Stimulated activated CD8-positive, alpha-beta memory T cell treated with anti-CD3 and anti-CD28 coated beads, Interleukin-2, amount 100 ng/mL, for 48 hours (primary cell): Measurements from ENCODE around the gene SLF1.

Experiments
- DNase-seq, 2 donors: peaks; one replicate each; pipeline ENCODE4 v3.0.0-alpha.2; 2020; ENCODE audit warnings: low read depth in 2 of 2

The SLF1 gene

DNA sequence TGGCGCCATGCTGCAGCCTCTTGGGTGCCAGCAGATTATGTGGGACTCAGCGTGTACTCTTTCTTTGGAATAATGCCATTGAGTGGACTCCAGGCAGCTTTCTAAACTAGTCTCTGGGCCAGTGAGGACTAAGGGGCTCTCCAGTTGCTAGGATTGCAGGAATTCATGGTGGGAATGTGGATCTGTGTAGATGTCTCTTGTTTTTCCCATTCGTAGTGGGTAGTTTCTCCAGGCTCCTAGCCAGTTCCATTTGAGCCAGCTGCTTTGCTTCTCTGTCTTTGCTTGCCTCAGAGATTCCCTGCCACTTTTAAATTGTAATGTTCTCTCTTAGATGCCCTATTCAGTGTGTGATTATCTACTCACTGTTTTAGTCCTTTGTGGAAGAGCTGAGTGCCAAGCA is 42.6 kb downstream of the SLF1 start:
- no peak for DNase-seq

DNA sequence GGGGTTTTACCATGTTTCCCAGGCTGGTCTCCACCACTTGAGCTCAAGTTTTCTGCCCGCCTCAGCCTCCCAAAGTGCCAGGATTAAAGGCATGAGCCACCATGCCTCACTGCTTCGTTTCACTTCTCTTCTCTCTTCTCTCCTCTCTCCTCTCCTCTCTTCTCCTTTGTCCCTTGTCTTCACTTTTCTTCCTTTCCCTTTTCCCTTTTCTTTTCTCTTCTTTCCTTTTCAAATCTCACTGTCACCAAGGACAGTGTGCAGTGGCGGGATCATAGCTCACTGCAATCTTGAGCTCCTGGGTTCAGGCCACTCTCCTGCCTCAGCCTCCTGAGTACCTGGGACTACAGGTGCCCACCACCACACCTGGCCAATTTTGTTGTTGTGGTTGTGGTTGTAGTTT is 49.5 kb downstream of the SLF1 start:
- DNase-seq: no peak

DNA sequence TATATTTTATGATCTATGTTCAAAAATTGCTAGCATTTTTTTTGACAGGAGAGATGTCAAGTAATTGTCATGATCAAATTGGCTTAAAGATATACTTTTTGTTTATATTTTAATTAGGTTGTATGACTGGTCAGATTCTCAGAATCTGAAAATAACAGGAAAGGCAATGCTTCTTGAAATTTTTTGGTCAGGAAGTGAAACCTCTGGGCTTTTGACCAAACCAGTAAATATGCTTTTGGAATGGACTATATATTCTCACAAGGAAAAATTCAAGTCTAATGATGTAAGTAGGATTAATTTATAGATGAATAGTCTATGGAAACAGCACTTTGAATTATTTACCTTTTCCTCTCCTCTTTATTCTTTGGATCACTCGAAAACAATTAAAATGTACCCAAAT is 52.3 kb downstream of the SLF1 start:
- no peak for DNase-seq

DNA sequence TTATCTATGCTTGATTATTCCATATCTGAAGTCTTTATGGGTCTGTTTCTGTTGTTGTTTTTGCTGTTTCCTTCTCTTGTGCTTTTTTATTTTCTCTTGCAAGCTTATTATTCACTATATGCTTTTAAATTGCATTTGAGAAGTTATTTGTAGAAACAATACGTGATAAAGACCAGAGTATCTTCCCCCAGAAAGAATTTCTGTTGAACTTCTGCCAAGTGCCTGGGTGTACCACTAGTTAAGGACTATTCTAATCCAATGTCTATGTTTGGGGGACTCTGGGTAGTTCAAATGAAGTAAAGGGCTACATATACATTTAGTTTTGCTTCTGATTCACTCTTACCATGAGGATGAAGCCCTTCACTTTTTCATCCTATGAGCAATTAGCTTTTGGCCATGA is 54.3 kb downstream of the SLF1 start:
- no peak for DNase-seq

DNA sequence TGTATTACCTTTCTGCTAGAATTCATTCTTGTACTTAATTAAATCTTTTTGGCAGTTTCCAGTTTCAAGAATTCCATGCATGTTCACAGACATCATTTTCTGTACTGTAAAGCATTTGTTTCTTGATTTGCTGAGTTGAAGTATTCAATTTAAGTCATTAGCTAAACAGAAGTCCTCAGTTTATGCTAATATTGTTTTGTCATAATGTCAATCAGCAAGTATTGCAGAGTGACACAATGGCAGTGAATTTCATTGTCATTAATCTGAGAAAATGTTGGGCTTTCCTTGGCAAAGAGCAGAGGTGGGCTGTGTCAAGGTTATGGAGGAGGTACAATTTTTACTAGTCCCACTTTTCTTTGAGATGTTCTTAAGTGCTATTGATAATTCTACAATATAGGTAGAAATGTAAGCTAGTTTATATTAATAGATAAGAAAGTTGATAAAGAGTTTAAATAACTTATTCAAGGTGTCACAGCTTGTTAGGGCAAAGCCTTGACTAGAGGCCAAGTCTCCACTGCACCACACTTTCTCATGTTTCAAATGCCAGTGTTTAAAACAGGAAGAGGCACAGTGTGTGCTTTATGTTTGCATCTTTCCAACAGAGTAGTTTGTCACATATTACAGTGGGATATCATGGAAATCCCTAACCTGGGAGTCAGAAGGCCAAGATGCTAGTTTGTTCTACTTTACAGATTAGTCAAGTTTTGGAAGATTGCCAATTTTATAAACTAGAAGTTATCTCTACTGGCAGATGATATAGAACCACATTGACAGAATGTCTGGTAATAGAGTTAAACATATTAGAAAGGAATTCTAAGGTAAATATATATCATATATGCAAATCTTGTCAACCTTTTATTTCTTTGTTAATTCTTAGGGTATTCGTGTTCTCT is 56.3 kb downstream of the SLF1 start:
- no peak for DNase-seq

DNA sequence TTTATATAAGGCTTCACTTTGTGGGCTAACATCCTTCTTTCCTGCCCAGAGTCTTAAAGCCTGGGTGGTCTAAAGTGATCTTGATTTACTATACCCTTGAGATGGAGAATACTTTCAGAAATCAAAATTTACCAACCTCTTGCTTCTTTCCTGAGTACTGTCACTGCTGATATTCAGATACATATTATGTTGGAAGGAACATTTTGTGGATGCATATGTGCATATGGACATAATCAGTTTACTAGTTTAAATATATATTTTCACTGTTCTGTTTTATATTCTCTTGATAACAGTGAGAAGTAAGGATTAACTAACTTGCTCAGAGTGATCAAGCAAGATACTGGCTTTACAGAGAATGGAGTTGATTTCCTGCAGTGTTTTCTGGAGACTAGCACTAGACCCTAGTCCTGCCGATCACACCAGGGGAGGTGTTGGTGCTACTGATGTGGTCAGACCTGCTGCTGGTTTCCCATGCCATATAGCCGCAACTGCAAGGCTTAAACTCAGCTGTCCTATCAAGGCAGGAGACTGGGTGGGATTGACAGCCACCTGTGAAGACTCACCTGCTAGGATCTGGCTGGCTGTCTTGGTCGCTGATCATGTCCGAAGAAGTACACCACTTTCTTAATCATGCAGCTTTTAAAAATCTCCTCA is 57.6 kb downstream of the SLF1 start:
- no peak for DNase-seq

DNA sequence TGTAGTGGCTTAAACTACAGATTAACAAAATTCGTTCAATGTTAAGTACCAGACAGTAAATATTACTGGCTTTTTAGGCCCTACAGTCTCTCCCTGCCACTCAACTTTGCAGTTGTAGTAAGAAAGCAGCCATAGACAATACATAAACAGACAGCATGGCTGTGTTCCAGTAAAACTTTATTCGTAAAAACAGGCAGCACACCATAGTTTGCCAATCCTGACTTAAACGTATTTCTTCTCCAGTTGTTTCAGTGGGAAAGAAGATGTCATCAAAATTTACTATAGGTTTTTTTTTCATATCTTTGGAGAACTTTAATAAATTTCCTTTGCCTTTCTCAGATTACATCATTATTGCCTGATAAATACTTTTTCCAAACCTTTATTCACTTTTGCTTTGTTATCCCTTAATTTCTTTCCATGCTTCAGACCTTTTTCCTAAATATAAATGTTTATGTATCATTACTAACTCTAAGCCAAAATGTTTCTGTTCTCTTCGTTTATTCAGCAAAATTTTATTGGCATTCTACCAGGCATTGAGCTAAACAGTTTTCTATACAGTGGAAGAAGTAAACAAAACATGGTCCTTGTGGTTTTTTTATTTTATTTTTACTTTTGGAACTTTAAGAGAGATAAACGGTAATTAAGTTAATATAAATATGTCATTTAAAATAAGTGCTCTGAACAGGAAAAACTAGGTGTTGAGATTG is 64.5 kb downstream of the SLF1 start:
- no peak for DNase-seq

DNA sequence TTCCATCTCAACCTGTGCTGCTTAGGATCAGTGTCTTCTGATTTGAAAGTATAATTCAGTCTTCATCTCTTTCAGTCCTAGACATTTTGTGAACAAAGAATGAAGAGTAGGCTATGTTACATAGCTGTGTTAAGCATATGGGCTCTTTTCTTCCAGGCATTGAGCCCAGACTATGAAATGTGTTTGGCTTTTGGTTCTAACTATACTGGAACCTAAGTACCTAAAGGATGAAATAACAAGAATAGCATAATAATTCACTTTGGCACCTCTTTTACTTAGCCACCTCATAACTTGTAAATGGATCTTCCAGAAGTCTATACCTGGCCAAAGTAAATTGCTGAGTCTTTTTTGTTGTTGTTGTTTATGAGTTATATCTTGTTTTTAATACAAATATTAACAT is 71.4 kb downstream of the SLF1 start:
- no peak for DNase-seq

DNA sequence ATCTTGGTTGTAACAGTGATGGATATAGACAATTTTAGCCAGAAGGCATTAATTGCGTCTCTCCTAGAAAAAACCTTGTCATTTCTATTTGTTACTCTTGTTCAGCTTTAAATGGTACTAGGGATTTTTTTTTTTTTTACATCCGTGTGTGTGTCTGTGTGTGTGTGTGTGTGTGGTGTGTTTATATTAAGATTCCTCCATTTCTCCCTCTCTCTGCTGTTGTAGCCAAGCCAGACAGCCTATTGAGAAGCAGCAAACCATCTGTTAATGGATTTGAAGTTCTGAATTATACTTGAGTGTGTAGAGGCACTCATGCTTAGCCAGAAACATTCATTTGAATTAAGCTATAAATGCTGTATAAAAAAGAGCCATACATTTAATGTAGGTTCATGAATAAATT is 72.3 kb downstream of the SLF1 start:
- DNase-seq: no peak

DNA sequence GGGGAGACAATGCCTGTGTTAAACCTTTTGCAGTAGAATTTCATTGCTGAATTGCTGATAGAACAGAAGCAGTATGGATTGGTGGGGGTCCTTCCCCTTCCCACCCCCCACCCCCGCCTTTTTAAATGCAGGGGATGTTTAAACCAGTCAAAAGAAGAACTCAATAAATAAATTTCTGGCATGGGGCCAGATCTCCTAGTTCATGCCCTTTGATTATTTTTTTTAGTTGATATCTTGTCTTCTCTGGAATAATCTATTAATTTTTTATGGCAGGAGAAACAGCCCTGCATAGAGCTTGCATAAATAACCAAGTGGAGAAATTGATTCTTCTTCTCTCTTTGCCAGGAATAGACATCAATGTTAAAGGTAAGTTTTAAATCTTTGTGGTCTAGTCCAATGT is 72.8 kb downstream of the SLF1 start:
- no peak for DNase-seq

DNA sequence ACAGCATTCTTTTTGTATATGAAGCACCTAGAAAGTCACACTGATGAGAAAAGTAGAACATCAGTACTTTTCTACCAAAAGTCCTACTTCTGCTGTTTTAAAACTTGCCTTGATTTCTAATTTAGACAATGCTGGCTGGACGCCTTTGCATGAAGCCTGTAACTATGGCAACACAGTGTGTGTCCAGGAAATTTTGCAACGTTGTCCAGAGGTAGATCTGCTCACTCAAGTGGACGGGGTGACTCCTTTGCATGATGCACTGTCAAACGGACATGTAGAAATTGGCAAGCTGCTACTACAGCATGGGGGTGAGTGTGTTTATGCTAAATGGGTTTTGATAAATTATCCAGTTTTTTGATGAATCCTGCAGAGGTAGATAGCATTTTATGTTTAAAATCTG is 73.5 kb downstream of the SLF1 start:
- DNase-seq: no peak

DNA sequence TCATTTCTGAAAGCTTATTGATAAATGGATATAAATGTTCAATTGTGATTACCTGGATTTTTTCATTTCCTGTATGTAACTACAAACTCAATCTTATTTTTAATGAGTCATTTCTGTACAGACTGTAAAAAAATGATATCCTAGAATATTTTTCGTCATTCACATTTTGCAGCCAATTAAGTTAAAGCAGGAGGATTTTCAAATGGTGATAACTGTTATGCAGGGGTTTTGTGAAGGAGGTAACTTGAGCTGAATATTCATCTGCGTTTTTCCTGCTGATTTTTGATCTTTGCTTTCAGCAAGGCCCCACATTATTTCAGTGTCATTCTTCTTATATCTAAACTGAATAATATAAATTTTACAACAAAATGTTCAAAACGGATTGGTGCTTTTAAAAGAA is 74.1 kb downstream of the SLF1 start:
- no peak for DNase-seq

DNA sequence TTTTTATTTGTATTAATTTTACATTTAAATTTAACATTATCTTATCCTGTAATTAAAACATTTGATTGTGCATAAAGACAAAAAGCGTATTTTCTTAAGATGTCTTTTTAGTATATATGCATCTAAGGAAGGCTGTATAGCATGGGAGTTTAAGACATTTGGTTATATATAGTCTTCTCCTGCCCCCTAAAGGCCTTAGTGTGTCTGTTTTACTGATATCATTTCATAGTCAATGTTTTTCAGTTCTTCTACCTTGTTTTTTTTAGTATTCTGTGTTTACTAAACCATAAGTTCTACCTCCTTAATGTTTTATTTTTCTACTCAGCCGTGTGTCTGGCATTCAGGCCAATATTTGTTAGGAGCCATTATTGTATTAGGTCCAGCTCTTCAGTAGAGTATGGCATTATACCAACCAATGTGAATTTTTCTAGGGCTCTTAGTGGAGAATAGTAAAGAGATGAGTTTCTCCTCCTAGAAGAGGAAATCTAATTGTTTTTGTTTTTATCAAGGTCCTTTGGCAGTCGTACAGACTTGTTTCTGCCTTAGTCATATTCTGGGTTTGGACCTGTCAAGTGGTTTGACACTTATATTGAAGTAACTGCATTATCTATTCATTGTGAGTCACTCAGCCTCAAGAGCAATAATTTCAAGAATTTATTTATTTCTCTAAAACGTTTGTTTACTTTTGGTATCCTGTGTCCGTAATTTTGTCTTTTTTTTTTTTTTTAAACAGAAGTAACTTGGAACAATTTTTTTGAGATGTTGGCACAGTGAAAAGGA is 74.8 kb downstream of the SLF1 start:
- no peak for DNase-seq

DNA sequence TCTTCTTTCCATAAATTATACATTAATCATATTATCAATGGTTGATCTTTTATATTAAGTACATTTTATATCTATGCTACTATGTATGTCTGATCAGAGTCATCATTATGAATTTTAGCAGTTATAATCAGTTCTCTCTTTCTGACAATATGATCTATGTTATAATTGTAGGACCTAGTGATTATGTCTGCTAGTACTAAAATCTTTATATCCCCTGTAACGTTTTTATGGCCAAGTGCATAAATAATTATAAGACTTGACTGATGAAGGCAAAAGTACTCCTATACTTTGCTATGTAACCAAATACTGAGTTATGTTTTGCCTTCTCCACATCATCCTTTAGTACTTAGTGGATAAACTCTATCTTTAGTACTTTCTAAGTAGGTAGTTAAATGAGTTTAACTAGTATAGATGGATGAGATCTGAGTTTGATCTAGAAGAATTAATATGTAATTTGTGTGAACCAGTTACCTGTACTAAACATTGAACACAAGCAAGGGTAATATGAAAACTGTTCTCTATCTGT is 75.4 kb downstream of the SLF1 start:
- DNase-seq: no peak

DNA sequence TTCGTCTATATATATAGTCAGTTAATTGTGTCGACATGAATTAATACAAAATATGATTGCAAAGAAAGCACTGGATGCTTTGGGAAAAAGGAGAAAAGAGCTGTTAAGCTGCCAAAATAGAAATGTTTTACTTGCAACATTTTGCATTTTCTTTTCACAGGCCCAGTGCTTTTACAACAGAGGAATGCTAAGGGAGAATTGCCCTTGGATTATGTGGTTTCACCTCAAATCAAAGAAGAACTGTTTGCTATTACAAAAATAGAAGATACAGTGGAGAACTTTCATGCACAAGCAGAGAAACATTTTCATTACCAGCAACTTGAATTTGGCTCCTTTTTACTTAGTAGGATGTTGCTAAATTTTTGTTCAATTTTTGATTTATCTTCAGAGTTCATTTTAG is 76.2 kb downstream of the SLF1 start:
- no peak for DNase-seq

DNA sequence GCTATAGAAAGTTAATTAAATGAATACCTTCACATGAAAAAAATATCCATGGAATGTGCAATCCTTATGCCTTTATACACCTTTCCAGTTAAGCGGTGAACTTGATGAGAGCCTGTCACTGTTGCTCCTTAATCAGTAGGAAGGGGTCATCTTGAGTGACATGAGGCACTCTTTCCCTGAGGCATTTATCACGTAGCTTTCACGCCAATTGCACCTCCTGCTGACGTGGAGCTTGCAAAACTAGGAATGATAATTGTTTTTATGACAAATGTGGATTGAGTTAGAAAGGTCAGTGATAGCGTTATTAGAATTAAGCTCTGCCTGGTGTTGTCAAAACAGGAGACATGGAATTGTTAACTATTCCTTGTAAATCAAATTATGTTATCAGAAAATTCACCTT is 79.7 kb downstream of the SLF1 start:
- DNase-seq: no peak

DNA sequence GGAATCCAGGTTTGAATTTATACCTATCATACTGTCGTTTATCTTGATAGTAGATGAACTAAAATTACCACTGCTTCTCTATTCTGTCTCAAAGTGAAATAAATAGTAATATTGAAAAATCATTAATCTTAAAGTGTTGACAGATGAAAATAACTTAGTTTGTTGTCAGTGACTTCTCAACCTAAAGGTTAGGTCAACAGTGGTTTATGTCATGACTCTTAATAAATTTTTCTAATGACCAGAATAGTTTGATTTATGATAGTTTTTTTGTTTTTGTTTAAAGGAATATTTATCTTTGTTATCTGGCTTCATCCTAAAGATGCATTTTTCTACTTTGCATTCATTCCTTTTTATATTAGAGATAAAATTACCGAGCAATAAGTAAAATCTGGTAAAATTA is 81.1 kb downstream of the SLF1 start:
- DNase-seq: no peak

DNA sequence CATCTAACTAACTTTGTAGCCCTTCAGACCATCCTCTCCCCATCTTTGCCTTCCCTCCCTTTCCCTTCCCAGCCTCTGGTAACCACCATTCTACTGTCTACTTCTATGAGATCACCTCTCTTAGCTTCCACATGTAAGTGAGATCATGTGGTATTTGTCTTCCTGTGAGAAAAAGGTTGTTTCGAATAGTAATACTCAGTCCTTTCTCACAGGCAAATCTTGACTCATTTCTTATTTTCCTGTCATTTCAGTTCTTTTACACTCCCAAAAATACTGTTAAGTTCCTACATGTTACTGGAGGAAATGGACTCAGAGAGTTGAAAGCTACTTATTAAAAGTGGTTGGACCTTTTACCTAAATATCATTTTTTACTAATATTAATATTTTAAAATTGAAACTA is 82.1 kb downstream of the SLF1 start:
- no peak for DNase-seq

DNA sequence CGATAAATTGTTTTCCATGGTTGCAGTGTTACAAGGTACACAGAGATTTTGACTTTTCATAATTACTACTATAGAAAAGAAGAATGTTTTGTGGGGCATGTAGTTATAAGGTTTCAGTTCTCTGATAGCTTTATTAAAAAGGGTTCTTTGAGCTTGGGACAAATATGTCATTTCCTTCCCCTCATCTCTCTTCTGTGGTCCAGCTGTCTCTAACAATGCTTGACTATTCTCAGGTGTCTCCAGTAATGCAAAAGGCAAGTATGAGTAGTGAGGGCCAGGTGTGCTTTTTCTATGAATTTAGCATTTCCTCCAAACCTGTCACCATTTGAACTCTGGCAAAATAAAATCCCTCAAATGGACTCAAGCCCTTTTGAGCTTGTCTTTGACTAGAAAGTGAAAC is 84.3 kb downstream of the SLF1 start:
- DNase-seq: no peak

DNA sequence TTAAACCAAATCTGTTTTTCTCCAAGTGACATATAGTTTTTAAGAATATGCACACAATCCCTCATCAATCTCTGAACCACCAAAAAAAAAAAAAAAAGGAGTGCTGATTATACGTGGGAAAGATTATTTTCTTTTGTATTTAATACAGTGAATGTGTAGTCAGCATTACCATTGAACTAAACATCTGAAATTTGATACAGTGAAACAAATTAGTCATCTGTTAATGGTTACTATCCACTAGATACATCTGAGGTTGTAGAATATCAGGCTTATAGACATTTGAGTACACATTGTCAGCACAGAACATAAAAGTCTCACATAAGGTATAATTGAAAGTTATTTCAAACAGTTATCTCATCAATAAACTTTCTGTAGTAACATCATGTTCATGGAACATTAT is 87.0 kb downstream of the SLF1 start:
- DNase-seq: no peak

DNA sequence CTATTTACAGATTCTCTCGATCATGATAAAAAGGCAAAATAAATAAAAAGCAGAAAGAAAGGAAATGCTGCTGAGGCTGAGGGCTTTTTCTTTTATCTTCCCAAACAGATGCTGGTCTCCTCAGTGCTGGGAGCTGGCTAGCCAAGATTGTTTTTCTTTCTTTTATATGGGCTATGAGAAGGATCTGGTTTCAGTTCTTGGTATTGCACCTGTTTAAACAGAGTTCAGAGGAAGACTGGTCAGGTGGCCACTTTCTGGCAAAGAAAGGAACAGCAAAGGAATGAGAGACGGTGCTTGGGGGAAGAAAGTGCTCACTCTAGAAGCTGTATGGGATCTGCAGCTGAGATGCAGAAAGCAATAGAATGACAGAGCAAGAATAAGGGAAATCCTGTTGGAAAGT is 88.9 kb downstream of the SLF1 start:
- no peak for DNase-seq

DNA sequence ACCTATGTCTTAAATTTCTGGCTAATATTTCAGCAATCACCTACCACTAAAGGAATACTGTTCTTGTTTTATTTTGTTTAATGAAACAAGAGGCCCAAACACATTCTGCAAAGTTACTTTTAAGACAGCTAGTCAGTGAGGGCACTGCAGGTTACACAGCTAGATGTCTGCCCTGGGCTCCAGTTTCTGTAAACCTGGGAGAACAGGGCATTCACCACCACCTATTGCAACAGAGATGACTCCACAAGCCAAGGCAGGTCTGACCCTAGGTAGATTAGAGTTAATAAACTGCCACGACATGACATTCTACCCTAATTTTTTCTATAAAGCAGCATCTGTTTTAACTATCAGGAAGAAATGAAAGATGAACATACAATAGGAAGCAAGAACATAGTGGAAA is 90.8 kb downstream of the SLF1 start:
- DNase-seq: no peak
